Measurements from ENCODE around the gene DACT2.

Gene DACT2

GRCh38 chr6:168280899-168281245 lies 38.7 kb downstream of the DACT2 start:
- Histone ChIP-seq H3K4me3 (ENCODE audit: insufficient read length, low read depth) (no peak overlapping the region), H3K36me3 (ENCODE audit: insufficient read depth, insufficient read length, low read length) (no peaks in the 10 kb centered on the region), H3K9me3 (ENCODE audit: insufficient read depth, low read length) (no peaks in the 10 kb centered on the region), H3K9ac (ENCODE audit: insufficient read length, low read depth) (no peak overlapping the region), H3K4me1 (ENCODE audit: insufficient read depth, insufficient read length) (no peaks in the 10 kb centered on the region), H3K27me3 (ENCODE audit: insufficient read depth, insufficient read length) (no peaks in the 10 kb centered on the region)
- TF ChIP-seq YY1 (IDR thresholded peaks at IDR 0.05; ENCODE audit: insufficient read depth, insufficient read length) (no peak), SUZ12 (IDR thresholded peaks at IDR 0.05; ENCODE audit: extremely low read depth, insufficient read depth, insufficient read length) (no peak), ZNF274 (IDR thresholded peaks at IDR 0.05; ENCODE audit: low read depth, low read length) (no peak)
- no peak for DNase-seq (ENCODE audit: low read depth, low spot score)

GRCh38 chr6:168280020-168280898 lies 39.3 kb downstream of the DACT2 start:
- H3K4me1 ChIP-seq (ENCODE audit: insufficient read depth, insufficient read length) = no peaks in the 10 kb centered on the region

GRCh38 chr6:168279403-168279935 lies 40.1 kb downstream of the DACT2 start:
- Histone ChIP-seq H3K9ac (ENCODE audit: insufficient read length, low read depth) (no peak overlapping the region), H3K27me3 (ENCODE audit: insufficient read depth, insufficient read length) (no peaks in the 10 kb centered on the region), H3K36me3 (ENCODE audit: insufficient read depth, insufficient read length, low read length) (no peaks in the 10 kb centered on the region), H3K9me3 (ENCODE audit: insufficient read depth, low read length) (no peaks in the 10 kb centered on the region), H3K4me3 (ENCODE audit: insufficient read length, low read depth) (no peak overlapping the region), H3K4me1 (ENCODE audit: insufficient read depth, insufficient read length) (no peaks in the 10 kb centered on the region)
- DNase-seq (ENCODE audit: low read depth, low spot score) = no peak
- TF ChIP-seq ZNF274 (IDR thresholded peaks at IDR 0.05; ENCODE audit: low read depth, low read length) (no peak), SUZ12 (IDR thresholded peaks at IDR 0.05; ENCODE audit: extremely low read depth, insufficient read depth, insufficient read length) (no peak), YY1 (IDR thresholded peaks at IDR 0.05; ENCODE audit: insufficient read depth, insufficient read length) (no peak)

More at GRCh38 chr6:168280020-168280898, 39.3 kb downstream of the DACT2 start:
- H3K4me3 ChIP-seq (ENCODE audit: insufficient read length, low read depth) = no peak overlapping the region
- TF ChIP-seq ZNF274 (IDR thresholded peaks at IDR 0.05; ENCODE audit: low read depth, low read length) = no peak
- TF ChIP-seq SUZ12 (IDR thresholded peaks at IDR 0.05; ENCODE audit: extremely low read depth, insufficient read depth, insufficient read length) = no peak
- TF ChIP-seq YY1 (IDR thresholded peaks at IDR 0.05; ENCODE audit: insufficient read depth, insufficient read length) = no peak
- H3K27me3 ChIP-seq (ENCODE audit: insufficient read depth, insufficient read length) = no peaks in the 10 kb centered on the region
- no peak for DNase-seq (ENCODE audit: low read depth, low spot score)
- H3K36me3 ChIP-seq (ENCODE audit: insufficient read depth, insufficient read length, low read length) = no peaks in the 10 kb centered on the region
- H3K9ac ChIP-seq (ENCODE audit: insufficient read length, low read depth) = no peak overlapping the region
- no peaks in the 10 kb centered on the region for H3K9me3 ChIP-seq (ENCODE audit: insufficient read depth, low read length)

- peaks cover 3% of the 10 kb centered on the region for H3K4me1 ChIP-seq (ENCODE audit: insufficient read depth, insufficient read length)
- no peaks in the 10 kb centered on the region for H3K9me3 ChIP-seq (ENCODE audit: insufficient read depth, low read length)
- no peak overlapping the region for H3K4me3 ChIP-seq (ENCODE audit: insufficient read length, low read depth)
- no peak overlapping the region for H3K9ac ChIP-seq (ENCODE audit: insufficient read length, low read depth)
- no peaks in the 10 kb centered on the region for H3K36me3 ChIP-seq (ENCODE audit: insufficient read depth, insufficient read length, low read length)
- DNase-seq (ENCODE audit: low read depth, low spot score) = no peak
- TF ChIP-seq YY1 (IDR thresholded peaks at IDR 0.05; ENCODE audit: insufficient read depth, insufficient read length) (no peak), SUZ12 (IDR thresholded peaks at IDR 0.05; ENCODE audit: extremely low read depth, insufficient read depth, insufficient read length) (no peak)
- H3K27me3 ChIP-seq (ENCODE audit: insufficient read depth, insufficient read length) = no peaks in the 10 kb centered on the region
Observed at GRCh38 chr6:168278904-168279303, 40.7 kb downstream of the DACT2 start.

GRCh38 chr6:168277274-168277669 lies 42.3 kb downstream of the DACT2 start:
- Histone ChIP-seq H3K36me3 (ENCODE audit: insufficient read depth, insufficient read length, low read length) (no peaks in the 10 kb centered on the region), H3K9me3 (ENCODE audit: insufficient read depth, low read length) (no peaks in the 10 kb centered on the region), H3K27me3 (ENCODE audit: insufficient read depth, insufficient read length) (no peaks in the 10 kb centered on the region), H3K4me3 (ENCODE audit: insufficient read length, low read depth) (no peak overlapping the region), H3K9ac (ENCODE audit: insufficient read length, low read depth) (no peak overlapping the region), H3K4me1 (ENCODE audit: insufficient read depth, insufficient read length) (peaks cover 11% of the 10 kb centered on the region)
- DNase-seq (ENCODE audit: low read depth, low spot score) = no peak
- no peak for TF ChIP-seq SUZ12 (IDR thresholded peaks at IDR 0.05; ENCODE audit: extremely low read depth, insufficient read depth, insufficient read length)
- no peak for TF ChIP-seq ZNF274 (IDR thresholded peaks at IDR 0.05; ENCODE audit: low read depth, low read length)
- TF ChIP-seq YY1 (IDR thresholded peaks at IDR 0.05; ENCODE audit: insufficient read depth, insufficient read length) = no peak

DNA sequence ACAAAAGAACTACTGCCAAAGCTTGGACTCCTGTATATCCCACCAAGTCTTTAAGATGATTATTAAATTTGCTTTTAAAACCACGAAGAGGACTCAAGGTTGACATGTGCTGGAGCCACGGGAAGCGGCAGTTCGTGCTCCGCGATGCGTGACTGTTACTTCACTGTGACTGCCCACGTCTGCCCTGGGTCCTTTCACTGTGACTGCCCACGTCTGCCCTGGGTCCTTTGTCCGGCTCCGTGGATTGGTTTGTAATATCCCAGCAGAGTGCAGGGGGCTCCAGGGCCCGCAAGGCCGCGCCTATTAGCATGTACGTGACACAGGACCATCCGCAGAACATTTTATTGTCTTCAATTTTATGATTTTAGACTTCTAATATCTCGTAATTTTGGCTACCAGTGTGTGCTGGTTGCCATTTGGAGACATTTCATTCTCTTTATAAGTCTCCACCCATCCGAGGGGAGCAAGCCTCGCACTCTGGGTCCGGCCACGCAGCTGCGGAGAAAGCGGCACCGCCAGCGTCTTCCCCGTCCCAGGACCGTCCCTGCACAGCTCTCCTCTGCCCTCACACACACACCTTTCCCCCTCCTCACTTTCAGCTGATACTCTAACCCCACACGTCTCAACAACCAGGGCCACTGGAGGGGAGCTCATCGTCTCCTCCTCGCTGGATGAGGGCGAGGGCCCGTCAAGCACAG lies 42.9 kb downstream of the DACT2 start:
- Histone ChIP-seq H3K27me3 (ENCODE audit: insufficient read depth, insufficient read length) (no peaks in the 10 kb centered on the region), H3K9me3 (ENCODE audit: insufficient read depth, low read length) (no peaks in the 10 kb centered on the region), H3K36me3 (ENCODE audit: insufficient read depth, insufficient read length, low read length) (no peaks in the 10 kb centered on the region), H3K9ac (ENCODE audit: insufficient read length, low read depth) (no peak overlapping the region), H3K4me1 (ENCODE audit: insufficient read depth, insufficient read length) (peaks cover 14% of the 10 kb centered on the region), H3K4me3 (ENCODE audit: insufficient read length, low read depth) (no peak overlapping the region)
- no peak for DNase-seq (ENCODE audit: low read depth, low spot score)
- no peak for TF ChIP-seq ZNF274 (IDR thresholded peaks at IDR 0.05; ENCODE audit: low read depth, low read length)
- TF ChIP-seq YY1 (IDR thresholded peaks at IDR 0.05; ENCODE audit: insufficient read depth, insufficient read length) = no peak
- TF ChIP-seq SUZ12 (IDR thresholded peaks at IDR 0.05; ENCODE audit: extremely low read depth, insufficient read depth, insufficient read length) = no peak

DNA sequence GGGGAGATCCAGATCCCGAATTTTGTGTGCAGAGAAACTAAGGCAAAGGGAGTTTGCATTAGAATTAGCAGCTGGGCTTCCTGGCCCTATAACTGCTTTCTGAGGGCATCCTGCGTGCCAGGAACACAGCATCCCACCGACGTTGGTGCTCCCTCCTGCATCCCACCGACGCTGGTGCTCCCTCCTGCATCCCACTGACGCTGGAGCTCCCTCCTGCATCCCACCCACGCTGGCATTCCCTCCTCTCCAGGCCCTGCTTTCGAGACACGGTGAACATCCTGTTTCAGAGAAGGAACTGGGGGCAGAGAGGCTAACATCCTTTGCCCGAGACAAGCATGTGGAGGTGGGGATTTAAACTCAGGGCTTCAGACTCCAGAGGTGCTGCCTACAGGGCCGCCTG lies 44.4 kb downstream of the DACT2 start:
- no peak for TF ChIP-seq SUZ12 (IDR thresholded peaks at IDR 0.05; ENCODE audit: extremely low read depth, insufficient read depth, insufficient read length)
- no peak for TF ChIP-seq ZNF274 (IDR thresholded peaks at IDR 0.05; ENCODE audit: low read depth, low read length)
- no peak for TF ChIP-seq YY1 (IDR thresholded peaks at IDR 0.05; ENCODE audit: insufficient read depth, insufficient read length)
- DNase-seq (ENCODE audit: low read depth, low spot score) = no peak
- no peak overlapping the region for H3K9ac ChIP-seq (ENCODE audit: insufficient read length, low read depth)
- peaks cover 14% of the 10 kb centered on the region for H3K4me1 ChIP-seq (ENCODE audit: insufficient read depth, insufficient read length)
- no peaks in the 10 kb centered on the region for H3K36me3 ChIP-seq (ENCODE audit: insufficient read depth, insufficient read length, low read length)
- H3K27me3 ChIP-seq (ENCODE audit: insufficient read depth, insufficient read length) = no peaks in the 10 kb centered on the region
- no peaks in the 10 kb centered on the region for H3K9me3 ChIP-seq (ENCODE audit: insufficient read depth, low read length)
- H3K4me3 ChIP-seq (ENCODE audit: insufficient read length, low read depth) = no peak overlapping the region

All from NT2/D1 (cell line).